Activated naive CD8-positive, alpha-beta T cell treated with anti-CD3 and anti-CD28 coated beads, Interleukin-2, amount 10 ng/mL, durations not matched to agents 7 days and 5 days (primary cell): Measurements from ENCODE around the gene TBL2. TPM values are rescaled to one million over a fixed set of nuclear protein-coding genes. Genes with fewer than 3 reads are reported as not detected.
"Not testable (repeated sequence)": the region's sequence is repeated elsewhere in the genome, so short reads cannot be mapped to it uniquely, and the experiment has no call there.

Experiments used
- ATAC-seq: fragments of 150-1000 bp; cut with Tn5 transposase; one replicate; pipeline ENCODE4 v1.10.0; 2021; ENCODE audit warnings: low read depth, moderate library complexity
- POLR2A ChIA-PET: fragments of 350-600 bp; sonication (Branson Sonifier 250); formaldehyde crosslinking; loops from one replicate; lab custom pipeline; 2021; ENCODE audit warnings: antibody characterized with exemption; lab: Charles Lee
- DNase-seq: peaks from one replicate; pipeline ENCODE4 v3.0.0; 2021
- H3K27ac Mint-ChIP-seq: one replicate; pipeline ENCODE4 v1.8.0; 2022; ENCODE audit warnings: mild to moderate bottlenecking, mixed read lengths
- H3K27me3 Mint-ChIP-seq: one replicate; pipeline ENCODE4 v1.8.0; 2022; ENCODE audit warnings: mild to moderate bottlenecking, moderate library complexity, mixed read lengths
- H3K36me3 Mint-ChIP-seq: one replicate; pipeline ENCODE4 v1.8.0; 2021; ENCODE audit warnings: mild to moderate bottlenecking, mixed read lengths
- H3K4me1 Mint-ChIP-seq: one replicate; pipeline ENCODE4 v1.8.0; 2021; ENCODE audit warnings: mixed read lengths
- H3K4me3 Mint-ChIP-seq: one replicate; pipeline ENCODE4 v1.8.0; 2022; ENCODE audit warnings: mild to moderate bottlenecking, moderate library complexity, mixed read lengths
- H3K9me3 Mint-ChIP-seq: one replicate; pipeline ENCODE4 v1.8.0; 2021; ENCODE audit warnings: mixed read lengths
- total RNA-seq, 2 experiments: library from RNA; stranded (reverse); gene quantifications; one replicate each; pipeline ENCODE4 v1.2.3, GENCODE V29; 2021

Gene TBL2
- total RNA-seq, 2 experiments from 2014 or later, result 21.3 to 25.0 TPM

GRCh38 chr7:73614937-73615336 is 36.6 kb upstream of the TBL2 start:
- peaks cover 43% of the 10 kb centered on the region for H3K27me3 Mint-ChIP-seq
- DNase-seq, H3K27ac Mint-ChIP-seq, ATAC-seq, POLR2A ChIA-PET, H3K4me1 Mint-ChIP-seq, H3K9me3 Mint-ChIP-seq, H3K36me3 Mint-ChIP-seq, H3K4me3 Mint-ChIP-seq: not testable (repeated sequence)

GRCh38 chr7:73613954-73614735 is 35.8 kb upstream of the TBL2 start:
- Mint-ChIP-seq H3K9me3 (no peaks in the 10 kb centered on the region), H3K4me1 (no peaks in the 10 kb centered on the region), H3K4me3 (no peak overlapping the region), H3K36me3 (no peaks in the 10 kb centered on the region), H3K27ac (no peak overlapping the region), H3K27me3 (peaks cover 43% of the 10 kb centered on the region)
- POLR2A ChIA-PET, result no interaction called here
- ATAC-seq (no peak), DNase-seq (no peak)

GRCh38 chr7:73612598-73613269 is 34.4 kb upstream of the TBL2 start:
- Mint-ChIP-seq H3K4me1 (no peaks in the 10 kb centered on the region), H3K9me3 (no peaks in the 10 kb centered on the region), H3K27me3 (peaks cover 46% of the 10 kb centered on the region), H3K27ac (no peak overlapping the region), H3K36me3 (no peaks in the 10 kb centered on the region), H3K4me3 (no peak overlapping the region)
- DNase-seq (no peak), ATAC-seq (no peak)
- POLR2A ChIA-PET, result no interaction called here

GRCh38 chr7:73611017-73611555 is 32.7 kb upstream of the TBL2 start:
- POLR2A ChIA-PET, result no interaction called here
- H3K27ac Mint-ChIP-seq, result no peak overlapping the region
- H3K27me3 Mint-ChIP-seq, result peaks cover 46% of the 10 kb centered on the region
- H3K4me3 Mint-ChIP-seq, result no peak overlapping the region
- no peaks in the 10 kb centered on the region for H3K4me1 Mint-ChIP-seq
- H3K36me3 Mint-ChIP-seq, result no peaks in the 10 kb centered on the region
- no peak for ATAC-seq
- DNase-seq, result no peak
- no peaks in the 10 kb centered on the region for H3K9me3 Mint-ChIP-seq

GRCh38 chr7:73610105-73610504 is 31.7 kb upstream of the TBL2 start:
- ATAC-seq (no peak), DNase-seq (no peak)
- H3K9me3 Mint-ChIP-seq, result no peaks in the 10 kb centered on the region
- H3K27ac Mint-ChIP-seq, result no peak overlapping the region
- H3K4me1 Mint-ChIP-seq, result no peaks in the 10 kb centered on the region
- H3K36me3 Mint-ChIP-seq, result no peaks in the 10 kb centered on the region
- H3K27me3 Mint-ChIP-seq, result peaks cover 46% of the 10 kb centered on the region
- POLR2A ChIA-PET, result no interaction called here
- no peak overlapping the region for H3K4me3 Mint-ChIP-seq

- peaks cover 26% of the 10 kb centered on the region for H3K27me3 Mint-ChIP-seq
- H3K36me3 Mint-ChIP-seq, ATAC-seq, H3K4me1 Mint-ChIP-seq, H3K4me3 Mint-ChIP-seq, DNase-seq, H3K27ac Mint-ChIP-seq, H3K9me3 Mint-ChIP-seq: not testable (repeated sequence)
- POLR2A ChIA-PET, result interaction anchor here (1.9 kb wide), 1 partner anchor 127 kb away, joined by 14 read pairs; no protein-coding TSS in a partner anchor
Observed at GRCh38 chr7:73607692-73607983, 29.3 kb upstream of the TBL2 start.

GRCh38 chr7:73606801-73607691 is 28.7 kb upstream of the TBL2 start:
- Mint-ChIP-seq H3K4me3 (no peak overlapping the region), H3K4me1 (no peaks in the 10 kb centered on the region), H3K27ac (no peak overlapping the region), H3K27me3 (peaks cover 22% of the 10 kb centered on the region), H3K9me3 (no peaks in the 10 kb centered on the region), H3K36me3 (no peaks in the 10 kb centered on the region)
- ATAC-seq (peak; percentile 75), DNase-seq (peak; percentile 81)
- POLR2A ChIA-PET, result interaction anchor here (1.0 to 1.9 kb wide), 2 partner anchors 128 to 131 kb away, joined by 3 to 14 read pairs; partner anchors contain the start of gene ABHD11

- H3K27ac Mint-ChIP-seq, result no peak overlapping the region
- H3K4me3 Mint-ChIP-seq, result no peak overlapping the region
- DNase-seq (no peak), ATAC-seq (no peak)
- no peaks in the 10 kb centered on the region for H3K9me3 Mint-ChIP-seq
- POLR2A ChIA-PET, result interaction anchor here (0.7 kb wide), 1 partner anchor 50 kb away, joined by 3 read pairs; no protein-coding TSS in a partner anchor
- H3K36me3 Mint-ChIP-seq, result no peaks in the 10 kb centered on the region
- H3K27me3 Mint-ChIP-seq, result peaks cover 19% of the 10 kb centered on the region
- no peaks in the 10 kb centered on the region for H3K4me1 Mint-ChIP-seq
Observed at GRCh38 chr7:73605601-73606220, 27.3 kb upstream of the TBL2 start.

GRCh38 chr7:73602721-73603651 is 24.6 kb upstream of the TBL2 start:
- ATAC-seq, result no peak
- no peak for DNase-seq
- Mint-ChIP-seq H3K27ac (no peak overlapping the region), H3K36me3 (no peaks in the 10 kb centered on the region), H3K27me3 (peaks cover 12% of the 10 kb centered on the region), H3K9me3 (no peaks in the 10 kb centered on the region), H3K4me3 (no peak overlapping the region), H3K4me1 (no peaks in the 10 kb centered on the region)
- POLR2A ChIA-PET, result interaction anchor here (0.9 kb wide), 1 partner anchor 104 kb away, joined by 6 read pairs; no protein-coding TSS in a partner anchor

- H3K4me3 Mint-ChIP-seq, result no peak overlapping the region
- H3K27ac Mint-ChIP-seq, result no peak overlapping the region
- no peaks in the 10 kb centered on the region for H3K36me3 Mint-ChIP-seq
- H3K9me3 Mint-ChIP-seq, result no peaks in the 10 kb centered on the region
- H3K4me1 Mint-ChIP-seq, result no peaks in the 10 kb centered on the region
- POLR2A ChIA-PET, result no interaction called here
- DNase-seq, result no peak
- peaks cover 16% of the 10 kb centered on the region for H3K27me3 Mint-ChIP-seq
- ATAC-seq, result no peak
Observed at GRCh38 chr7:73599916-73600315, 21.5 kb upstream of the TBL2 start.

GRCh38 chr7:73599151-73599882 is 20.9 kb upstream of the TBL2 start:
- H3K4me1 Mint-ChIP-seq, result no peaks in the 10 kb centered on the region
- no peak overlapping the region for H3K27ac Mint-ChIP-seq
- ATAC-seq (no peak), DNase-seq (no peak)
- H3K27me3 Mint-ChIP-seq, result peaks cover 16% of the 10 kb centered on the region
- no peaks in the 10 kb centered on the region for H3K36me3 Mint-ChIP-seq
- H3K9me3 Mint-ChIP-seq, result no peaks in the 10 kb centered on the region
- H3K4me3 Mint-ChIP-seq, result no peak overlapping the region
- POLR2A ChIA-PET, result no interaction called here
